ENCODE results near the gene MYH9. TPM values are rescaled to one million over a fixed set of nuclear protein-coding genes. Genes with fewer than 3 reads are reported as not detected.
A peak's percentile ranks its signal among the peaks of the same experiment; 100 is the strongest.

Gene MYH9
- total and polyA plus RNA-seq, 11 donors: 109 to 482 (median 238) TPM

DNA sequence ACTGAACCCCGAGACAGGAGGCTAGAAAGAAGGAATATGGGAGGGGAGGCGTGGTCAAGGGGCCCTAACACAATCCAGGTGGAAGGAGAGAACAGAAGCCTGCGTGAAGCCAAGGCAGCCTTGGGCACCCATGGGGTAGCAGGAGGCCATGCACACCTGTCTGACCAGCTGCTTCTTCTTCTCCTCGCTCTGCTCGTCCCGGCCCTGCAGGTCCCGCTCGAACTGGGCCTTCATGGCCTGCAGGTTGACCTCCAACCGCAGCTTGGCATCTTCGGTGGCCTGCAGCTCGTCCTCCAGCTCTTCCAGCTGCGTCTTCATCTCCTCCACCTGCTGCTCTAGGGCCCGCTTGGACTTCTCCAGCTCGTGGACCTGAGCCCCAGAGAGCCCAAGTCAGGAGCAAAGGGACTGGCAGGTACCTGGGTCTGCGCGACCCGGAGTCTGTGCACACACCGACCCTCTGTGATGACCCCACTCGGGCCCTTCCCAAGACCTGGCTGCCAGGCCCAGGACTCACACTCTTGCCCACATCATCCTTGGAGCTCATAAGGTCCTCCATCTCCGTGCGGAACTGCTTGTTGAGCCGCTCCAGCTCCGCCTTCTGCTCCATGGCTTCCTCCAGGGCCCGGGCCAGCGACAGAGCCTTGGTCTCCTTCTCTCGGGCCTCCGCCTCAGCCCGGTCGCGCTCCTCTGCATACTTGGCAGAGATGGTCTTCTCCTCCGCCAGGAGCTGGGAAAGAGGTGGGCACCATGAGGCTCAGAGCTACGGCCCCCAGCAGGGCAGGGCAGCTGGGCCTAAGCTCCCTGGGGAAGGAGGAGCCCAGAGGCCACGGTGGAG lies 99.0 kb downstream of the MYH9 start:
- no peak for TF ChIP-seq POLR2A (IDR thresholded peaks at IDR 0.05)
- TF ChIP-seq, protein P1, sequence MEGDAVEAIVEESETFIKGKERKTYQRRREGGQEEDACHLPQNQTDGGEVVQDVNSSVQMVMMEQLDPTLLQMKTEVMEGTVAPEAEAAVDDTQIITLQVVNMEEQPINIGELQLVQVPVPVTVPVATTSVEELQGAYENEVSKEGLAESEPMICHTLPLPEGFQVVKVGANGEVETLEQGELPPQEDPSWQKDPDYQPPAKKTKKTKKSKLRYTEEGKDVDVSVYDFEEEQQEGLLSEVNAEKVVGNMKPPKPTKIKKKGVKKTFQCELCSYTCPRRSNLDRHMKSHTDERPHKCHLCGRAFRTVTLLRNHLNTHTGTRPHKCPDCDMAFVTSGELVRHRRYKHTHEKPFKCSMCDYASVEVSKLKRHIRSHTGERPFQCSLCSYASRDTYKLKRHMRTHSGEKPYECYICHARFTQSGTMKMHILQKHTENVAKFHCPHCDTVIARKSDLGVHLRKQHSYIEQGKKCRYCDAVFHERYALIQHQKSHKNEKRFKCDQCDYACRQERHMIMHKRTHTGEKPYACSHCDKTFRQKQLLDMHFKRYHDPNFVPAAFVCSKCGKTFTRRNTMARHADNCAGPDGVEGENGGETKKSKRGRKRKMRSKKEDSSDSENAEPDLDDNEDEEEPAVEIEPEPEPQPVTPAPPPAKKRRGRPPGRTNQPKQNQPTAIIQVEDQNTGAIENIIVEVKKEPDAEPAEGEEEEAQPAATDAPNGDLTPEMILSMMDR (IDR thresholded peaks at IDR 0.05): no peak
- ATAC-seq (no peak), DNase-seq (peak in 1 of 5 donors; percentile 25)
- intact Hi-C loops (cut with DNase I): loop anchor here in 2 of 10 donors (5.0 to 10.0 kb wide), 2 partner anchors 64 to 91 kb away; no protein-coding TSS in a partner anchor
- Histone ChIP-seq H3K27ac (peak overlapping the region in 1 of 12 donors; percentile 73), H3K27me3 (no peaks in the 10 kb centered on the region), H3K4me1 (peaks cover 0 to 24% (median 13%) of the 10 kb centered on the region in 12 donors), H3K36me3 (peaks cover 17 to 95% (median 89%) of the 10 kb centered on the region in 9 donors), H3K4me3 (no peak overlapping the region), H3K9me3 (no peaks in the 10 kb centered on the region)
- WGBS, 4 donors: 89 to 91% (median 90%) methylated on average over 33 of the region's 33 CpGs

DNA sequence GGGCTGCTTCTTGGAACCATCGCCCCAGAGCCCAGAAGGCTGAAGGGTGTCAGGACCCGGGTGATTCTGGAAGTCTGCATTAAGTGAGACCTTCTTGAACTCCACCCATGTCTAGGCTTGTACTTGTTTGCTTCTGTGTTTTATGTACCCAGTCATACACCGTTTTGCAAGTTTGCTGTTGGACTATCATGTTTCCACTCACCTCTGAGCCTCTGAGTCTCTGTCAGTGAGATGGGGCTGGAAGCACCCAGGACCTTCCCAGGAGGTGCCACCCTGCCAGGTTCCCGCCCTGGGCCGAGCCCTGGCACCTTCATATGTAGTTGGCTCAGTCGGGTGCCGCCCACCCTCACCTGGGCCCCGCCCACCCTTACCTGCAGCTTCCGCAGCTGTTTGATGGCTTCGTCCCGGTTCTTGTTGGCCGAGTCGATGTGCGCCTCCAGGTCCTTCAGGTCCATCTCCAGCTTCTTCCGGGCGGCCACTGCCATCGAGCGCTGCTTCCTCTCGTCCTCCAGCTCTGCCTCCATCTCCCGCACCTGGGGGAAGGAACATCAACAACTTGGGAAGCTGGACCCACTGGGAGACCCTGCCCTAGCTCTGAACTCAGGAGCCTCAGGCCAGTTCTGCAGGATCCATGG lies 99.8 kb downstream of the MYH9 start:
- Histone ChIP-seq H3K36me3 (peaks cover 15 to 95% (median 88%) of the 10 kb centered on the region in 9 donors), H3K9me3 (no peaks in the 10 kb centered on the region), H3K4me1 (peaks cover 0 to 24% (median 13%) of the 10 kb centered on the region in 12 donors), H3K27ac (peak overlapping the region in 1 of 12 donors; percentile 88), H3K27me3 (no peaks in the 10 kb centered on the region), H3K4me3 (no peak overlapping the region)
- DNase-seq (peak in 1 of 5 donors; percentile 25), ATAC-seq (no peak)
- WGBS, 4 donors: 90 to 94% (median 92%) methylated on average over 20 of the region's 20 CpGs
- TF ChIP-seq POLR2A (IDR thresholded peaks at IDR 0.05): no peak
- TF ChIP-seq, protein P1 (IDR thresholded peaks at IDR 0.05): no peak
- intact Hi-C loops (cut with DNase I): loop anchor here in 2 of 10 donors (5.0 to 10.0 kb wide), 2 partner anchors 63 to 91 kb away; no protein-coding TSS in a partner anchor

DNA sequence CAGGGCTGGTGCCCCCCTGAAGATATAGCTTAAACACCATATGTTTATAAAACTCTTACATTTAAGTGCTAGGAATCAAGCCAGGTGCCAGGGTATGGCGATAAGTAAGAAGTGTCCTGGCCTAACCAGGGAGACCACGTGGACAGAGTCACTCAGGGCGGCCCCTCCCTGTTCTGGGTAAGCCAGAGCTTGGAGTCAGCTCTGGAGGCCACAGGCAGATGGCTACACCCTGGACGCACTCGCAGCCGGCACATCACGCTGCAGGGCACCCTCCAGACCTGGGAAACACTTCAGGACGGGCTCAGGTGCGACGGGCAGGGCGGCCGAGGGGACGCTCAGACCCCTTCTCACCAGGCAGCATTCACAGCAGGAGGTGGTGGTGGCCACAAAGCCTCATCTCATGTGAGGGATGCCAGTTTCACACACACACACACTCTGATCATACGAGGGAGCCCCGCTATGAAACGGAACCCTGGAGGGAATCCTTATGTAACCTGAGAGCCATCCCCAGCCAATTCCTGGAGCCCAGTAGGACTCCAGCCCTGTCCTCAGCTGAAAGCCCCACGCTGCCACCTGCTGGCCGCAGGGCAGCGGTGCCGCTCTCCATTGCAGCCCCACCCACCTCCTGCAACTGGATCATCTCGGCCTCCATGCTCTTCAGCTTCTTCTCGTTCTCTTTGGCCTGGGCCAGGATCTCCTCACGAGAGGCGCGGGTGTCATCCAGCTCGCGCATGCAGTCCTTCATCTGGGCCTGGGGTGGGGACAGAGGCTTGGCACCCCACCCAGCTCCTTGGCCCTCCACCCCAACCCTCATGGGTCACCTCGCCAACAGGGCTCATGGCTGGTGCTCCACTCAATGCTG lies 101.4 kb downstream of the MYH9 start:
- whole genome bisulfite sequencing, 4 donors: 32 to 62% (median 55%) methylated on average over 20 to 28 of the region's 28 CpGs
- DNase-seq (peak; percentile 75 to 85 (median 79)), ATAC-seq (peak; percentile 74 to 88 (median 79))
- peaks cover 10 to 95% (median 89%) of the 10 kb centered on the region in 9 donors for H3K36me3 ChIP-seq
- no peaks in the 10 kb centered on the region for H3K9me3 ChIP-seq
- H3K4me1 ChIP-seq: peaks cover 0 to 24% (median 13%) of the 10 kb centered on the region in 12 donors
- intact Hi-C loops (cut with DNase I): loop anchor here in 2 of 10 donors (5.0 to 10.0 kb wide), 2 partner anchors 62 to 89 kb away; no protein-coding TSS in a partner anchor
- TF ChIP-seq, protein P1 (IDR thresholded peaks at IDR 0.05): peak; percentile 75 to 96 (median 88)
- no peak for TF ChIP-seq POLR2A (IDR thresholded peaks at IDR 0.05)
- H3K4me3 ChIP-seq: no peak overlapping the region
- no peaks in the 10 kb centered on the region for H3K27me3 ChIP-seq
- peak overlapping the region in 10 of 12 donors; percentile 25 to 88 (median 60) for H3K27ac ChIP-seq

Measured in heart left ventricle (tissue), 16 donors.